Liver (tissue), 9 donors: ENCODE measurements around the gene MAP3K5. TPM values are rescaled to one million over a fixed set of nuclear protein-coding genes. Genes with fewer than 3 reads are reported as not detected.

Experiments
- DNase-seq: peaks from one replicate; pipeline ENCODE4 v3.0.0-alpha.2; 2017; ENCODE audit warnings: low spot score
- H3K27ac ChIP-seq, 2 donors: one replicate each; pipeline ENCODE4 v1.7.0; 2013; ENCODE audit warnings: inconsistent platforms in 2 of 2, low read length in 2 of 2, control low read depth in 1 of 2, low read depth in 1 of 2, mild to moderate bottlenecking in 1 of 2
- H3K27me3 ChIP-seq, 4 donors: one replicate each; pipeline versions ENCODE4 v1.6.1 to v1.7.0; 2013; ENCODE audit warnings: low read length in 3 of 4, inconsistent platforms in 1 of 4, mild to moderate bottlenecking in 1 of 4, moderate library complexity in 1 of 4; ENCODE audit not compliant: control insufficient read depth in 4 of 4, insufficient read depth in 4 of 4
- H3K36me3 ChIP-seq, 4 donors: one replicate each; pipeline versions ENCODE4 v1.6.1 to v1.7.0; 2013; ENCODE audit warnings: low read length in 3 of 4, mild to moderate bottlenecking in 3 of 4, low read depth in 1 of 4, moderate library complexity in 1 of 4; ENCODE audit not compliant: control insufficient read depth in 4 of 4, insufficient read depth in 3 of 4
- H3K4me1 ChIP-seq, 4 donors: one replicate each; pipeline versions ENCODE4 v1.6.1 to v1.7.0; 2013; ENCODE audit warnings: low read length in 3 of 4, mild to moderate bottlenecking in 3 of 4, moderate library complexity in 1 of 4; ENCODE audit not compliant: control insufficient read depth in 4 of 4, insufficient read depth in 4 of 4
- H3K4me3 ChIP-seq, 3 donors: one replicate each; pipeline versions ENCODE4 v1.6.1 to v1.7.0; 2013; ENCODE audit warnings: low read length in 3 of 3, control low read depth in 1 of 3, low read depth in 1 of 3, mild to moderate bottlenecking in 1 of 3
- H3K9ac ChIP-seq, 2 donors: one replicate each; pipeline ENCODE4 v1.7.0; 2013; ENCODE audit warnings: low read length in 2 of 2, mild to moderate bottlenecking in 2 of 2, moderate library complexity in 2 of 2, control low read depth in 1 of 2, low read depth in 1 of 2
- H3K9me3 ChIP-seq, 4 donors: one replicate each; pipeline versions ENCODE4 v1.6.1 to v1.7.0; 2013; ENCODE audit warnings: low read length in 3 of 4; ENCODE audit not compliant: control insufficient read depth in 4 of 4
- EGR1 ChIP-seq, 2 donors: IDR thresholded peaks; 2 replicates each; pipeline ENCODE4 v1.6.1; 2016 to 2018; ENCODE audit warnings: antibody characterized with exemption in 2 of 2, low read depth in 2 of 2
- FOXA1 ChIP-seq: IDR thresholded peaks from 2 replicates; pipeline ENCODE4 v1.6.1; 2016; ENCODE audit warnings: antibody characterized with exemption
- FOXA2 ChIP-seq: IDR thresholded peaks from 2 replicates; pipeline ENCODE4 v1.6.1; 2016; ENCODE audit warnings: antibody characterized with exemption
- GABPA ChIP-seq, 2 donors: IDR thresholded peaks in 1 of 2; conservative IDR thresholded peaks in 1 of 2; 2 replicates each; pipeline ENCODE4 v1.6.1; 2016; ENCODE audit warnings: antibody characterized with exemption in 2 of 2, mild to moderate bottlenecking in 1 of 2, moderate library complexity in 1 of 2
- HNF4A ChIP-seq, 2 donors: conservative IDR thresholded peaks; 2 replicates each; pipeline ENCODE4 v1.6.1; 2016; ENCODE audit warnings: antibody characterized with exemption in 2 of 2, mild to moderate bottlenecking in 2 of 2
- HNF4G ChIP-seq: IDR thresholded peaks from 2 replicates; pipeline ENCODE4 v1.6.1; 2016; ENCODE audit warnings: antibody characterized with exemption
- JUND ChIP-seq, 2 donors: IDR thresholded peaks; 2 replicates each; pipeline ENCODE4 v1.6.1; 2016; ENCODE audit warnings: antibody characterized with exemption in 2 of 2
- NR2F2 ChIP-seq: IDR thresholded peaks from 2 replicates; pipeline ENCODE4 v1.6.1; 2016; ENCODE audit warnings: antibody characterized with exemption
- RAD21 ChIP-seq, 2 donors: IDR thresholded peaks; 2 replicates each; pipeline ENCODE4 v1.6.1; 2016; ENCODE audit warnings: antibody characterized with exemption in 2 of 2, mild to moderate bottlenecking in 2 of 2
- RXRA ChIP-seq, 2 donors: IDR thresholded peaks; 2 replicates each; pipeline ENCODE4 v1.6.1; 2017 to 2018; ENCODE audit warnings: antibody characterized with exemption in 2 of 2, mild to moderate bottlenecking in 1 of 2
- SP1 ChIP-seq: IDR thresholded peaks from 2 replicates; pipeline ENCODE4 v1.6.1; 2018; ENCODE audit warnings: antibody characterized with exemption, mild to moderate bottlenecking
- TAF1 ChIP-seq: conservative IDR thresholded peaks from 2 replicates; pipeline ENCODE4 v1.6.1; 2016; ENCODE audit warnings: antibody characterized with exemption, mild to moderate bottlenecking
- YY1 ChIP-seq: IDR thresholded peaks from 2 replicates; pipeline ENCODE4 v1.6.1; 2016; ENCODE audit warnings: antibody characterized with exemption, mild to moderate bottlenecking
- WGBS: extraction: QIAGEN DNeasy Blood & Tissue Kit; methylation state at CpG from one replicate; pipeline ENCODE4 v1.1.7; 2013; 5-methylcytosine and 5-hydroxymethylcytosine counted together
- polyA plus RNA-seq, 2 donors: library from polyadenylated mRNA; stranded (reverse) in 1 of 2; unstranded in 1 of 2; fragments of 200-250 nt in 1 of 2; fragments of >200 nt in 1 of 2; fragmentation: Nextera tagmentation in 1 of 2; extraction: Ambion mirVana in 1 of 2; gene quantifications; one replicate each; pipeline versions ENCODE4 v1.2.1 to v1.2.3, GENCODE V29; 2013 to 2015
- total RNA-seq, 2 donors: library from RNA; depleted of rRNA; stranded (reverse); fragments of >200 nt; gene quantifications; one replicate each; pipeline ENCODE4 v1.2.3, GENCODE V29; 2014
- TF ChIP-seq, protein P1 (sequence below): IDR thresholded peaks from 2 replicates; pipeline ENCODE4 v1.6.1; 2016; ENCODE audit warnings: antibody characterized with exemption
- TF ChIP-seq, protein P2 (sequence below): IDR thresholded peaks from 2 replicates; pipeline ENCODE4 v1.6.1; 2016; ENCODE audit warnings: antibody characterized with exemption
- TF ChIP-seq, protein P3 (sequence below): fragments of 150-350 bp; IDR thresholded peaks from 2 replicates; pipeline ENCODE4 v1.5.1; 2017; ENCODE audit warnings: improper control_type of control experiment, low read depth, low read length; ENCODE audit not compliant: missing input control
- TF ChIP-seq, protein P4 (sequence below): IDR thresholded peaks from 2 replicates; pipeline ENCODE4 v1.6.1; 2016; ENCODE audit warnings: antibody characterized with exemption
- TF ChIP-seq, protein P5 (sequence below): IDR thresholded peaks from 2 replicates; pipeline ENCODE4 v1.6.1; 2016; ENCODE audit warnings: antibody characterized with exemption, mild to moderate bottlenecking
- donor health status: healthy.
- donor health status: healthy.
- donor health status: healthy.
- donor health status: healthy.
- donor health status: healthy.

Gene MAP3K5
- total and polyA plus RNA-seq, 4 donors: 2.9 to 18.0 (median 5.5) TPM

DNA sequence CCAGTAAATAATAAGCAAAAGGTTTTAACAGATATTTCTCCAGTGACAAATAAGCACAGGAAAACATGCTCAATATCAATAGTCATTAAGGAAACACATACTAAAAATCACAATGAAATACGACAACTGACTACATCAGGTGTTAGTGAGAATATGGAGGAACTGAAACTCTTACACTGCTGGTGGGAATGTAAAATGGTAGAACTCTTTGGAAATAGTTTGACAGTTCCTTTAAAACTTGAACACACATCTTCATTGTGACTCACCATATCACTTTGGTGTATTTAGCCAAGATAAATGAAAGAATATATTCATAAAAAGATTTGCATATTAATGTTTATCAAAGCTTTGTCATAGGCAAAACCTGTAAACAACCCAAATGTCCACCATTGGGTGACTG, 11.3 kb upstream of the MAP3K5 start:
- no peaks in the 10 kb centered on the region for H3K9me3 ChIP-seq
- no peak overlapping the region for H3K27ac ChIP-seq
- H3K36me3 ChIP-seq: no peaks in the 10 kb centered on the region
- WGBS: 95% methylated on average over 1 of the region's 1 CpG
- no peaks in the 10 kb centered on the region for H3K4me1 ChIP-seq
- DNase-seq: no peak
- no peaks in the 10 kb centered on the region for H3K27me3 ChIP-seq
- TF ChIP-seq NR2F2: no peak
- TF ChIP-seq HNF4A (conservative IDR thresholded peaks at IDR 0.05): no peak
- TF ChIP-seq, protein P1, sequence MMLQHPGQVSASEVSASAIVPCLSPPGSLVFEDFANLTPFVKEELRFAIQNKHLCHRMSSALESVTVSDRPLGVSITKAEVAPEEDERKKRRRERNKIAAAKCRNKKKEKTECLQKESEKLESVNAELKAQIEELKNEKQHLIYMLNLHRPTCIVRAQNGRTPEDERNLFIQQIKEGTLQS: no peak
- no peak for TF ChIP-seq HNF4G
- TF ChIP-seq, protein P2, sequence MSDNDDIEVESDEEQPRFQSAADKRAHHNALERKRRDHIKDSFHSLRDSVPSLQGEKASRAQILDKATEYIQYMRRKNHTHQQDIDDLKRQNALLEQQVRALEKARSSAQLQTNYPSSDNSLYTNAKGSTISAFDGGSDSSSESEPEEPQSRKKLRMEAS: no peak
- H3K9ac ChIP-seq: no peak overlapping the region
- no peak overlapping the region for H3K4me3 ChIP-seq

DNA sequence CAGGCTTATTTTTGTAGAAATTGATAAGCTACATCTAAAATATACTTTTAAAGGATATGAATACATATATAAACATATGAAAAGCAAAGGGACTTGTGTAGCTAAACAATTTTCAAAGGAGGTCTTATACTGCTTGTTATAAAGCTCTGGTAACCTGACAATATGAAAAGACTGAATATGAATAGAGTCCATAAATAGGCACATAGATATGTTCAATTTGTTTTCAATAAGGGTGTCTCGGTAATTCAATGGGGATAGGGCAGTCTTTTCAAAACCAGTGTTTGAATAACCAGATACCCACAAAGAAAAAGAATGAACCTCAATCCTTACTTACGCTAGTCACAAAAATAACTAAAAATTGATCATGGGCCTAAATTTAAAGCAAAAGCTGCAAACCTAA, 9.3 kb upstream of the MAP3K5 start:
- 95% methylated on average over 2 of the region's 2 CpGs for WGBS
- Histone ChIP-seq H3K9ac (no peak overlapping the region), H3K27ac (no peak overlapping the region), H3K4me1 (no peaks in the 10 kb centered on the region), H3K9me3 (no peaks in the 10 kb centered on the region), H3K27me3 (no peaks in the 10 kb centered on the region), H3K4me3 (no peak overlapping the region), H3K36me3 (no peaks in the 10 kb centered on the region)
- TF ChIP-seq HNF4G: no peak
- TF ChIP-seq RXRA (IDR thresholded peaks at IDR 0.05): no peak
- TF ChIP-seq, protein P1: no peak
- TF ChIP-seq SP1: no peak
- TF ChIP-seq JUND (IDR thresholded peaks at IDR 0.05): no peak
- TF ChIP-seq HNF4A (conservative IDR thresholded peaks at IDR 0.05): no peak
- TF ChIP-seq, protein P2: no peak
- TF ChIP-seq FOXA1: no peak
- TF ChIP-seq, protein P3, sequence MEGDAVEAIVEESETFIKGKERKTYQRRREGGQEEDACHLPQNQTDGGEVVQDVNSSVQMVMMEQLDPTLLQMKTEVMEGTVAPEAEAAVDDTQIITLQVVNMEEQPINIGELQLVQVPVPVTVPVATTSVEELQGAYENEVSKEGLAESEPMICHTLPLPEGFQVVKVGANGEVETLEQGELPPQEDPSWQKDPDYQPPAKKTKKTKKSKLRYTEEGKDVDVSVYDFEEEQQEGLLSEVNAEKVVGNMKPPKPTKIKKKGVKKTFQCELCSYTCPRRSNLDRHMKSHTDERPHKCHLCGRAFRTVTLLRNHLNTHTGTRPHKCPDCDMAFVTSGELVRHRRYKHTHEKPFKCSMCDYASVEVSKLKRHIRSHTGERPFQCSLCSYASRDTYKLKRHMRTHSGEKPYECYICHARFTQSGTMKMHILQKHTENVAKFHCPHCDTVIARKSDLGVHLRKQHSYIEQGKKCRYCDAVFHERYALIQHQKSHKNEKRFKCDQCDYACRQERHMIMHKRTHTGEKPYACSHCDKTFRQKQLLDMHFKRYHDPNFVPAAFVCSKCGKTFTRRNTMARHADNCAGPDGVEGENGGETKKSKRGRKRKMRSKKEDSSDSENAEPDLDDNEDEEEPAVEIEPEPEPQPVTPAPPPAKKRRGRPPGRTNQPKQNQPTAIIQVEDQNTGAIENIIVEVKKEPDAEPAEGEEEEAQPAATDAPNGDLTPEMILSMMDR: no peak
- TF ChIP-seq, protein P4, sequence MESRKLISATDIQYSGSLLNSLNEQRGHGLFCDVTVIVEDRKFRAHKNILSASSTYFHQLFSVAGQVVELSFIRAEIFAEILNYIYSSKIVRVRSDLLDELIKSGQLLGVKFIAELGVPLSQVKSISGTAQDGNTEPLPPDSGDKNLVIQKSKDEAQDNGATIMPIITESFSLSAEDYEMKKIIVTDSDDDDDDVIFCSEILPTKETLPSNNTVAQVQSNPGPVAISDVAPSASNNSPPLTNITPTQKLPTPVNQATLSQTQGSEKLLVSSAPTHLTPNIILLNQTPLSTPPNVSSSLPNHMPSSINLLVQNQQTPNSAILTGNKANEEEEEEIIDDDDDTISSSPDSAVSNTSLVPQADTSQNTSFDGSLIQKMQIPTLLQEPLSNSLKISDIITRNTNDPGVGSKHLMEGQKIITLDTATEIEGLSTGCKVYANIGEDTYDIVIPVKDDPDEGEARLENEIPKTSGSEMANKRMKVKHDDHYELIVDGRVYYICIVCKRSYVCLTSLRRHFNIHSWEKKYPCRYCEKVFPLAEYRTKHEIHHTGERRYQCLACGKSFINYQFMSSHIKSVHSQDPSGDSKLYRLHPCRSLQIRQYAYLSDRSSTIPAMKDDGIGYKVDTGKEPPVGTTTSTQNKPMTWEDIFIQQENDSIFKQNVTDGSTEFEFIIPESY: no peak
- no peak for TF ChIP-seq TAF1
- no peak for TF ChIP-seq GABPA (IDR thresholded peaks at IDR 0.05 in 1 of 2, conservative IDR thresholded peaks at IDR 0.05 in 1 of 2)
- TF ChIP-seq NR2F2: no peak
- TF ChIP-seq YY1: no peak
- TF ChIP-seq, protein P5, sequence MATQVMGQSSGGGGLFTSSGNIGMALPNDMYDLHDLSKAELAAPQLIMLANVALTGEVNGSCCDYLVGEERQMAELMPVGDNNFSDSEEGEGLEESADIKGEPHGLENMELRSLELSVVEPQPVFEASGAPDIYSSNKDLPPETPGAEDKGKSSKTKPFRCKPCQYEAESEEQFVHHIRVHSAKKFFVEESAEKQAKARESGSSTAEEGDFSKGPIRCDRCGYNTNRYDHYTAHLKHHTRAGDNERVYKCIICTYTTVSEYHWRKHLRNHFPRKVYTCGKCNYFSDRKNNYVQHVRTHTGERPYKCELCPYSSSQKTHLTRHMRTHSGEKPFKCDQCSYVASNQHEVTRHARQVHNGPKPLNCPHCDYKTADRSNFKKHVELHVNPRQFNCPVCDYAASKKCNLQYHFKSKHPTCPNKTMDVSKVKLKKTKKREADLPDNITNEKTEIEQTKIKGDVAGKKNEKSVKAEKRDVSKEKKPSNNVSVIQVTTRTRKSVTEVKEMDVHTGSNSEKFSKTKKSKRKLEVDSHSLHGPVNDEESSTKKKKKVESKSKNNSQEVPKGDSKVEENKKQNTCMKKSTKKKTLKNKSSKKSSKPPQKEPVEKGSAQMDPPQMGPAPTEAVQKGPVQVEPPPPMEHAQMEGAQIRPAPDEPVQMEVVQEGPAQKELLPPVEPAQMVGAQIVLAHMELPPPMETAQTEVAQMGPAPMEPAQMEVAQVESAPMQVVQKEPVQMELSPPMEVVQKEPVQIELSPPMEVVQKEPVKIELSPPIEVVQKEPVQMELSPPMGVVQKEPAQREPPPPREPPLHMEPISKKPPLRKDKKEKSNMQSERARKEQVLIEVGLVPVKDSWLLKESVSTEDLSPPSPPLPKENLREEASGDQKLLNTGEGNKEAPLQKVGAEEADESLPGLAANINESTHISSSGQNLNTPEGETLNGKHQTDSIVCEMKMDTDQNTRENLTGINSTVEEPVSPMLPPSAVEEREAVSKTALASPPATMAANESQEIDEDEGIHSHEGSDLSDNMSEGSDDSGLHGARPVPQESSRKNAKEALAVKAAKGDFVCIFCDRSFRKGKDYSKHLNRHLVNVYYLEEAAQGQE: no peak
- TF ChIP-seq FOXA2: no peak
- TF ChIP-seq RAD21 (IDR thresholded peaks at IDR 0.05): no peak
- no peak for TF ChIP-seq EGR1 (IDR thresholded peaks at IDR 0.05; ENCODE audit: low read depth in 2 of 2)
- DNase-seq: no peak
